Endothelial cell of umbilical vein (primary cell): ENCODE measurements around the gene BAG1. TPM values are rescaled to one million over a fixed set of nuclear protein-coding genes. Genes with fewer than 3 reads are reported as not detected.

Source experiments
- BruUV-seq: library from RNA; stranded (reverse); fragments of 400-500 nt; replicated peaks from 2 replicates; lab custom pipeline; 2021; lab: Mats Ljungman, UMichigan
- CTCF ChIA-PET: fragments of 300-600, 350-600 bp; sonication (Branson Sonifier 250); formaldehyde crosslinking; loops from one replicate; lab custom pipeline; 2021; ENCODE audit warnings: antibody characterized with exemption, inconsistent platforms; lab: Charles Lee
- POLR2A ChIA-PET: fragments of 300-600, 350-600 bp; sonication (Branson Sonifier 250); formaldehyde crosslinking; loops from one replicate; lab custom pipeline; 2021; ENCODE audit warnings: antibody characterized with exemption, inconsistent platforms; lab: Charles Lee
- DNase-seq: peaks from one replicate; pipeline ENCODE4 v3.0.0-alpha.2; 2011; ENCODE audit warnings: low read depth, low spot score
- FAIRE-seq: peaks from 2 replicates; lab custom pipeline; 2011; peaks lifted over from hg19 to GRCh38; lab: Jason Lieb, UNC
- H2AFZ ChIP-seq: 2 replicates; pipeline ENCODE4 v1.6.0; 2012; ENCODE audit warnings: low read depth, low read length, control low read depth, inconsistent platforms
- H3K27ac ChIP-seq: 2 replicates; pipeline ENCODE4 v1.5.1; 2011; ENCODE audit warnings: low read depth, mild to moderate bottlenecking, control low read depth, low read length, moderate library complexity; ENCODE audit not compliant: insufficient read depth
- H3K27me3 ChIP-seq, 2 experiments: 2 replicates each; pipeline versions ENCODE4 v1.6.0 to v1.6.1; 2011; ENCODE audit warnings: low read length in 2 of 2, mixed read lengths in 1 of 2; ENCODE audit not compliant: control insufficient read depth in 2 of 2, insufficient read depth in 2 of 2
- H3K36me3 ChIP-seq, 2 experiments: 2 replicates in 1 of 2; 3 replicates in 1 of 2; pipeline ENCODE4 v1.5.1; 2011; ENCODE audit warnings: low read length in 2 of 2, mild to moderate bottlenecking in 1 of 2, moderate library complexity in 1 of 2; ENCODE audit not compliant: control insufficient read depth in 2 of 2, insufficient read depth in 2 of 2; ENCODE audit errors: extremely low read depth in 1 of 2
- H3K4me1 ChIP-seq: 3 replicates; pipeline ENCODE4 v1.5.1; 2011; ENCODE audit warnings: mild to moderate bottlenecking, low read length; ENCODE audit not compliant: control insufficient read depth, insufficient read depth; ENCODE audit errors: extremely low read depth
- H3K4me2 ChIP-seq: 2 replicates; pipeline ENCODE4 v1.6.1; 2011; ENCODE audit warnings: low read length, control low read depth, mixed read lengths; ENCODE audit not compliant: insufficient read depth
- H3K4me3 ChIP-seq, 3 experiments: fragments of 200-600 bp in 1 of 3; sonication (generic), shearing (Covaris generic) in 1 of 3; replicated peaks in 1 of 3; 2 replicates each; pipeline ENCODE4 v1.5.1; 2011 to 2016; ENCODE audit warnings: control low read depth in 3 of 3, low read length in 3 of 3, mild to moderate bottlenecking in 2 of 3, inconsistent platforms in 1 of 3, low read depth in 1 of 3, moderate library complexity in 1 of 3; ENCODE audit not compliant: insufficient read depth in 1 of 3
- H3K79me2 ChIP-seq: 2 replicates; pipeline ENCODE4 v1.6.0; 2012; ENCODE audit warnings: low read length, inconsistent platforms; ENCODE audit not compliant: control insufficient read depth, insufficient read depth
- H3K9ac ChIP-seq: replicated peaks from 2 replicates; pipeline ENCODE3; 2011; ENCODE audit warnings: low read length, control low read depth; ENCODE audit not compliant: insufficient read depth; ENCODE audit errors: extremely low read depth
- H3K9me1 ChIP-seq: replicated peaks from 3 replicates; pipeline ENCODE4 v1.6.0; 2011; ENCODE audit warnings: mild to moderate bottlenecking, low read length; ENCODE audit not compliant: control insufficient read depth, insufficient read depth; ENCODE audit errors: extremely low read depth
- H3K9me3 ChIP-seq: replicated peaks from 2 replicates; pipeline ENCODE4 v1.5.1; 2012; ENCODE audit warnings: low read length, inconsistent platforms; ENCODE audit not compliant: control insufficient read depth, insufficient read depth
- H4K20me1 ChIP-seq: replicated peaks from 2 replicates; pipeline ENCODE3; 2011; ENCODE audit warnings: mild to moderate bottlenecking, low read length; ENCODE audit not compliant: control insufficient read depth, insufficient read depth; ENCODE audit errors: extremely low read depth
- EZH2 ChIP-seq: IDR thresholded peaks from 2 replicates; pipeline ENCODE4 v1.6.1; 2012; ENCODE audit warnings: borderline replicate concordance, low read depth, mild to moderate bottlenecking, moderate library complexity, low read length, inconsistent platforms; ENCODE audit not compliant: severe bottlenecking
- FOS ChIP-seq: IDR thresholded peaks from 2 replicates; pipeline ENCODE4 v1.6.1; 2011; ENCODE audit warnings: mild to moderate bottlenecking, low read length, moderate library complexity, borderline replicate concordance; ENCODE audit not compliant: insufficient read depth
- GATA2 ChIP-seq: IDR thresholded peaks from 2 replicates; pipeline ENCODE4 v1.7.0; 2011; ENCODE audit warnings: low read depth, mild to moderate bottlenecking, moderate library complexity, mixed read lengths, low read length; ENCODE audit not compliant: insufficient read length, insufficient read depth
- JUN ChIP-seq: IDR thresholded peaks from 2 replicates; pipeline ENCODE4 v1.6.1; 2011; ENCODE audit warnings: borderline replicate concordance, low read depth; ENCODE audit not compliant: insufficient read length, insufficient read depth
- MYC ChIP-seq: IDR thresholded peaks from one replicate; pipeline ENCODE4 v1.6.1; 2011; ENCODE audit warnings: mild to moderate bottlenecking, low read depth, low read length
- POLR2A ChIP-seq: IDR thresholded peaks from 2 replicates; pipeline ENCODE4 v1.6.1; 2012; ENCODE audit warnings: low read depth, mild to moderate bottlenecking, control low read depth, low read length
- POLR2AphosphoS5 ChIP-seq: IDR thresholded peaks from 2 replicates; pipeline ENCODE4 v1.6.1; 2012; ENCODE audit warnings: low read depth, mild to moderate bottlenecking, control low read depth, low read length, moderate library complexity; ENCODE audit not compliant: insufficient read depth
- dilution Hi-C: fragments of 300-500 bp; cut with MboI; formaldehyde crosslinking; loops from one replicate; pipeline ENCODE4 v1.15.0; 2019; ENCODE audit warnings: low sequenced_read_pairs; ENCODE audit not compliant: extremely low pct_ligation_motif_present
- intact Hi-C: fragments of 100-400 bp; cut with micrococcal nuclease; formaldehyde crosslinking; loops from one replicate; pipeline ENCODE4 v1.10.0; 2022
- polyA plus RNA-seq, 4 experiments: library from polyadenylated mRNA; depleted of rRNA in 3 of 4; stranded (reverse) in 3 of 4; unstranded in 1 of 4; fragments of >200 nt; gene quantifications; 2 replicates each; pipeline versions ENCODE4 v1.2.1 to v1.2.3, GENCODE V29; 2011 to 2012; ENCODE audit warnings: missing spikeins in 1 of 4
- total RNA-seq: library from RNA; stranded (reverse); gene quantifications from 2 replicates; pipeline ENCODE4 v1.2.3, GENCODE V29; 2021
- TF ChIP-seq, protein P1 (sequence below), 2 donors: IDR thresholded peaks; 1 replicate in 1 of 2; 2 replicates in 1 of 2; pipeline ENCODE4 v1.5.1; 2011; ENCODE audit warnings: low read length in 2 of 2, mild to moderate bottlenecking in 2 of 2, moderate library complexity in 2 of 2, control low read depth in 1 of 2, inconsistent platforms in 1 of 2, low read depth in 1 of 2; ENCODE audit not compliant: insufficient read depth in 1 of 2; ENCODE audit errors: extremely low read depth in 1 of 2
- TF ChIP-seq, protein P2 (sequence below): IDR thresholded peaks from 2 replicates; pipeline ENCODE4 v1.6.1; 2011; ENCODE audit not compliant: insufficient read depth, insufficient read length

The BAG1 gene
- total and polyA plus RNA-seq, 2 donors (not counting 3 experiments of a cell fraction or from before 2014, with no cell fraction given): 44.6 to 87.4 TPM

DNA sequence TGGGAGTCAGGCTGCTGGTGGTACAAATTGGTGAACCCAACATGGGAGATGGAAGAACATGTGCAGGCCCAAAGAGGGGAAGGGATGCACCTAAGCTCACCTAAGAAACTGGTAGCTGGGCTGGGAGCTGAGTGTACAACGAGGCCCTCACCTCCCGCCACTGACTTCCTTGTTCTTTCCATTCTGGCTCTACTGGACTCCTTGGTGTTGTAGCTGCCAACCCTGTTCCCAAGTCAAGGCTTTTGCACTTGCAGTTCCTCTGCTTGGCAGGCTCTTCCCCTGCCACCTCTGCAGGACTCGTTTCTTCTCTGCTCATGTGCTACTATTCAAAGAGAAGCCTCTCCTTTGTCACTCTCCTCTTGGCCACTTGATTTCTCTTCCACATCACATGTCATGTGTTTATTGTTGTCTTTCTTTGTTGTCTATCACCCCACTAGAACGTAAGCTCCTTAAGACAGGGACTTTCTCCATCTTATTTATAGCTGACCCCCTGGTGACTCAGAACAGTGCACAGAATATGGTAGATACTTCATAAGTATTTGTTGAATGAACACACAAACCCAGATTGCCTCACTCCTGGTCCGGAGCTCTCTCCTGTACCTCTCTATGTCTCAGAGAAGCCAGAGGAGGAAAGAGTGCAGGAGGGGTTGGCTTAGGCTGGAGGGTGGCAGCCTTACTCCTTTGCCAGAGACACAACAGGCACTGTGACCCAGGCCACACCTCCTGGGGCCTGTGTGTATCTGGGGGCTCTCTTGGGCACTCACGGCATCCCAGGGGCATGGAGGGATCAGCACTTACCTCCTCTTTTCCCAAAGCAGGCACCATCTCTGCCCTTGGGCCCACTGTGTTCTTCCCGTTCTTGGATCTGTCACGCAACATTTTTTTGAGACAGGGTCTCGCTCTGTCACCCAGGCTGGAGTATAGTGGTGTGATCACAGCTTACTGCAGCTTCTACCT is 29.7 kb downstream of the BAG1 start:
- Histone ChIP-seq H3K79me2 (no peaks in the 10 kb centered on the region), H3K27ac (no peak overlapping the region), H3K4me1 (no peaks in the 10 kb centered on the region), H3K9me1 (no peaks in the 10 kb centered on the region), H3K4me2 (no peak overlapping the region), H3K4me3 (no peak overlapping the region), H3K9me3 (no peaks in the 10 kb centered on the region), H2AFZ (no peak overlapping the region), H3K36me3 (no peaks in the 10 kb centered on the region), H4K20me1 (no peaks in the 10 kb centered on the region), H3K27me3 (peaks cover 0 to 16% of the 10 kb centered on the region in 2 experiments), H3K9ac (no peak overlapping the region)
- FAIRE-seq: no peak
- no TSS peak for BruUV-seq
- no peak for TF ChIP-seq POLR2A
- no peak for TF ChIP-seq GATA2
- DNase-seq: no peak
- ChIA-PET POLR2A (no interaction called here), CTCF (interaction anchor here (1.2 to 1.7 kb wide), 2 partner anchors 9 to 14 kb away, joined by 3 to 5 read pairs; no protein-coding TSS in a partner anchor)
- intact Hi-C loops (no loop called here), dilution Hi-C loops (no loop called here)

- ChIA-PET CTCF (interaction anchor here (1.2 to 1.7 kb wide), 3 partner anchors 8 to 67 kb away, joined by 3 to 5 read pairs (median 3); partner anchors contain the start of gene B4GALT1), POLR2A (interaction anchor here (0.6 kb wide), 1 partner anchor 20 kb away, joined by 8 read pairs; no protein-coding TSS in a partner anchor)
- no peak overlapping the region for H3K9ac ChIP-seq
- H2AFZ ChIP-seq: no peak overlapping the region
- peaks cover 0 to 16% of the 10 kb centered on the region in 2 experiments for H3K27me3 ChIP-seq
- FAIRE-seq (no peak), DNase-seq (peak; percentile 56)
- dilution Hi-C loops (no loop called here), intact Hi-C loops (no loop called here)
- no peak overlapping the region for H3K4me2 ChIP-seq
- H3K4me3 ChIP-seq: no peak overlapping the region
- no TSS peak for BruUV-seq
- no peaks in the 10 kb centered on the region for H3K4me1 ChIP-seq
- H3K9me1 ChIP-seq: no peaks in the 10 kb centered on the region
- H3K9me3 ChIP-seq: no peaks in the 10 kb centered on the region
- no peaks in the 10 kb centered on the region for H3K36me3 ChIP-seq
- H3K79me2 ChIP-seq: no peaks in the 10 kb centered on the region
- H3K27ac ChIP-seq: no peak overlapping the region
- no peaks in the 10 kb centered on the region for H4K20me1 ChIP-seq
- TF ChIP-seq EZH2 (no peak), POLR2AphosphoS5 (no peak), JUN (no peak), FOS (no peak), GATA2 (no peak), MYC (no peak), POLR2A (no peak)
- TF ChIP-seq, protein P1, sequence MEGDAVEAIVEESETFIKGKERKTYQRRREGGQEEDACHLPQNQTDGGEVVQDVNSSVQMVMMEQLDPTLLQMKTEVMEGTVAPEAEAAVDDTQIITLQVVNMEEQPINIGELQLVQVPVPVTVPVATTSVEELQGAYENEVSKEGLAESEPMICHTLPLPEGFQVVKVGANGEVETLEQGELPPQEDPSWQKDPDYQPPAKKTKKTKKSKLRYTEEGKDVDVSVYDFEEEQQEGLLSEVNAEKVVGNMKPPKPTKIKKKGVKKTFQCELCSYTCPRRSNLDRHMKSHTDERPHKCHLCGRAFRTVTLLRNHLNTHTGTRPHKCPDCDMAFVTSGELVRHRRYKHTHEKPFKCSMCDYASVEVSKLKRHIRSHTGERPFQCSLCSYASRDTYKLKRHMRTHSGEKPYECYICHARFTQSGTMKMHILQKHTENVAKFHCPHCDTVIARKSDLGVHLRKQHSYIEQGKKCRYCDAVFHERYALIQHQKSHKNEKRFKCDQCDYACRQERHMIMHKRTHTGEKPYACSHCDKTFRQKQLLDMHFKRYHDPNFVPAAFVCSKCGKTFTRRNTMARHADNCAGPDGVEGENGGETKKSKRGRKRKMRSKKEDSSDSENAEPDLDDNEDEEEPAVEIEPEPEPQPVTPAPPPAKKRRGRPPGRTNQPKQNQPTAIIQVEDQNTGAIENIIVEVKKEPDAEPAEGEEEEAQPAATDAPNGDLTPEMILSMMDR (IDR thresholded peaks at IDR 0.05; ENCODE audit: extremely low read depth in 1 of 2, insufficient read depth in 1 of 2, low read depth in 1 of 2, low read length in 2 of 2): no peak
- TF ChIP-seq, protein P2, sequence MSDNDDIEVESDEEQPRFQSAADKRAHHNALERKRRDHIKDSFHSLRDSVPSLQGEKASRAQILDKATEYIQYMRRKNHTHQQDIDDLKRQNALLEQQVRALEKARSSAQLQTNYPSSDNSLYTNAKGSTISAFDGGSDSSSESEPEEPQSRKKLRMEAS: no peak
These were observed 30.7 kb downstream of the BAG1 start for GRCh38 chr9:33233626-33234342.
